GM12874 (cell line): Measurements from ENCODE around the gene CCL17.

Experiments used
- TF ChIP-seq, protein P1 (sequence below): IDR thresholded peaks from 2 replicates; pipeline ENCODE4 v1.5.1; 2011; ENCODE audit warnings: low read depth, mild to moderate bottlenecking, control low read depth, low read length, moderate library complexity; ENCODE audit not compliant: insufficient read depth

Gene CCL17

DNA sequence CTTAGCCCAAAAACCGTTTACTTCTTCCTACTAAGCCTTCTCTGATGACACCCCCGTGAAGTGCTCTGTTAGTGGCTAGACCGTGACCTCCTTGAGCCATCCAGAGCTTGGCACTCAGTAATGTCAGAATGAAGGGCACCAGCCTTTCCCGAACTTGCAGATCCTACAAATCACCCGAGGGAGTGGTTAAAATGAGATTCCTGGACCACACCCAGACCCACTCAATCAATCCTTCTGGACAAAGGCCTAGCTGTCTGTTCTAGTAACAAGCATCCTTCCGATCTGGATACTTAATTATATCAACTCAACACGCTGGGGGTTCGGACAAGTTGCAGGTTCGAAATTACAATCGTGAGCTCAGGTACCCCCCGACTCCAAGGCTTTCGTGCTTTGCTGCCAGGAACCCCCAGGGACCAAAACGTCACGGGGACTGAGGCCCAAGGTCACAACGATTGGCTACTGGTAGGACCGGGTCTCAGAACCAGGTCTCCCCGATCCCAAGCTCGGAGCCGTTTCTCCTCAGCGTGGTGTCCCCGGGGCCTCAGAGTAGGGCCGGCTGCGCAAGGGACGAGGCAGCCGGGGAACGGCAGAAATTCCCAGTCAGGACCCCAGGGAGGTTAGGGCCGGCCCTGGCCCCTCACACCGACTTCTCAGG, 42.1 kb downstream of the CCL17 start:
- TF ChIP-seq, protein P1, sequence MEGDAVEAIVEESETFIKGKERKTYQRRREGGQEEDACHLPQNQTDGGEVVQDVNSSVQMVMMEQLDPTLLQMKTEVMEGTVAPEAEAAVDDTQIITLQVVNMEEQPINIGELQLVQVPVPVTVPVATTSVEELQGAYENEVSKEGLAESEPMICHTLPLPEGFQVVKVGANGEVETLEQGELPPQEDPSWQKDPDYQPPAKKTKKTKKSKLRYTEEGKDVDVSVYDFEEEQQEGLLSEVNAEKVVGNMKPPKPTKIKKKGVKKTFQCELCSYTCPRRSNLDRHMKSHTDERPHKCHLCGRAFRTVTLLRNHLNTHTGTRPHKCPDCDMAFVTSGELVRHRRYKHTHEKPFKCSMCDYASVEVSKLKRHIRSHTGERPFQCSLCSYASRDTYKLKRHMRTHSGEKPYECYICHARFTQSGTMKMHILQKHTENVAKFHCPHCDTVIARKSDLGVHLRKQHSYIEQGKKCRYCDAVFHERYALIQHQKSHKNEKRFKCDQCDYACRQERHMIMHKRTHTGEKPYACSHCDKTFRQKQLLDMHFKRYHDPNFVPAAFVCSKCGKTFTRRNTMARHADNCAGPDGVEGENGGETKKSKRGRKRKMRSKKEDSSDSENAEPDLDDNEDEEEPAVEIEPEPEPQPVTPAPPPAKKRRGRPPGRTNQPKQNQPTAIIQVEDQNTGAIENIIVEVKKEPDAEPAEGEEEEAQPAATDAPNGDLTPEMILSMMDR = no peak

DNA sequence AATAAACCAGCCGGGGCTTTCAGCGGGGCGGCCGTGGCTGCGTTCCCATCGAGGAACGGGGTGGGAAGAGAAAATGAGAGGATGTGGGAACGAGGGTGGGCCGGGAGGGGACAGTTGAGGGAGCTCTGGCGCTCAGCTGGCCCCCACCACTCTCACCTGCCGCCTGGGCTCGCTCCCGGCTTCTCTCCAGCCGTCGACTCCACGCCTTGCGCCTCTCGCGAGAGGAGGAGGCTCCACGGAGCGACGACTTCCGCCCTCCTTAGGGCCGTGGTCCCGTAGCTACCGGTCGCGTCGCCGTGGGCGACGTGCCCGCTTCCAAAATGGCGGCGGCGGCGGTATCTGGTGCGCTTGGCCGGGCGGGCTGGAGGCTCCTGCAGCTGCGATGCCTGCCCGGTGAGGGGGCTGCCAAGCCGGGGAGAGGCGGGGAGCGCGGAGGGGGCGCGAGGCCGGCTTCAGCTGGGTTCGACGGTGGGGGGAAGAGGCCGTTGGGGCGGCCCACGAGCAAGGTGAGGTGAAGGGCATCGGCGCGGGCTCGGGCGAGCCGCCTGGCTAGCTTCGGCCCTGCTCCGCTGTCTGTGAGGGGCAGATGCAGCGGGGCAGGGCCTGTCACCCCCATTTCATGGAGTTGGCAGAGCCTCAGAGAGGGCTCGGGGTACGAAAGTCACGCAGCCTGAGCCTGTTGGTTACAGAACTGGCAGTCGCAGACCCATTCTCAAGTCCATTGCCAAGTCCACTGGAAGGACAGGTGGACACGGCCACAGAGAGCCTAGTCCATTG, 42.8 kb downstream of the CCL17 start, which contains the start of the genes CIAPIN1 and COQ9:
Gene CIAPIN1 (minus strand): TSS at position 200 of the 777 bp plus-strand sequence. CDS start 6,457 bp downstream, outside the sequence.
Gene COQ9 (plus strand): TSS at position 294 of the 777 bp plus-strand sequence. CDS start 27 bp downstream, at position 321.
- TF ChIP-seq, protein P1 = no peak

DNA sequence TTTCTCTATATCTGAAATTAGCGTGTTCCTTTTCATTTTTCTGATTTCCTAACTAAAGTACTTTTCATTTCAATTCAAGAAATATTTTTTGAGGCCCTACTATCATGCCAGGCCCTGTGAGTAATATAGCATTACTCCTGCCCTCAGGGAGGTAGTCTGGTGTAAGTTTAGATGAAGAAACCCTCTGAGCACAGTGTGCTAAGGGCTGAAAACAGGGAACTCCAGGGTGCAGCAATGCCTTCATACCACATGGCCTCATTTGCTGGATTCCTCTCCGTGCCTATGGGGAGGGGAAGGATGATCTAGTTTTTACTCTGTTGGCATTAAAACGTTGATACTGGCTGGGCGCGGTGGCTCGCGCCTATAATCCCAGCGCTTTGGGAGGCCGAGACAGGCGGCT, 47.5 kb downstream of the CCL17 start:
- TF ChIP-seq, protein P1 = no peak

DNA sequence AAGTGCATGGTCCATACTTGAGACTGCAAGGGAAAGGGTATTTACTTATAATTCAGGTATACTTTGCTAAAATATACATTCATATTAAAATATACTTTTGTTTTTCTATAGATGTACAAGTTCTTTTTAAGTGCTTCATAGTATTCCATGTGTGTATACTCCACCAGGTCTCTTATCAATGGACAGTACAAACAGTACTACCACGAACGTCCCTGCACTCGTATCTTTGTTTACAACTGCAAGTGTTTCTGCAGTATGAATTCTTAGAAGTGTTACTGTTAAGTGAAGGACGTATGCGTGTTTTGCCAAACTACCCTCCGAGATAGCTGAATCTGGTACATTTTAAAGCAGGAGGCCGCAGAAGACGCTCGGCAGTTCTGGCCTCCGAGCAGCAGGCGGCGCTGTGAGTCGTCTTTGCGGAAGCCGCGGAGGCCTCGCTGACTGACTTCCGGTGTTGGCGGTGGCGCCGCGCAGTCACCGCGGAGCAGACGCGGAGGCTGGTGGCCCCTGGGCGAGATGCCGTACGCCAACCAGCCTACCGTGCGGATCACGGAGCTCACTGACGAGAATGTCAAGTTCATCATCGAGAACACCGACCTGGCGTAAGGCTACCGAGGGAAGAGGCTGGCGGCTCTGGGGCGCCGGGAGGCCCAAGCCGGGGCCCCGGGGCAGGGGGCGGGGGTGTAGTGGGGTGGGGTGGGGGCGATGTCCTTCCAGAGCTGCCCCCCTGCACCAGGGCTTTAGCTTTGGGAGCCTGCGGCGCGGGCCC, 57.8 kb downstream of the CCL17 start, which contains the start of gene POLR2C:
Gene POLR2C (plus strand): TSS at position 471 of the 769 bp plus-strand sequence. CDS start 46 bp downstream, at position 517.
- TF ChIP-seq, protein P1 = peak; percentile 97

DNA sequence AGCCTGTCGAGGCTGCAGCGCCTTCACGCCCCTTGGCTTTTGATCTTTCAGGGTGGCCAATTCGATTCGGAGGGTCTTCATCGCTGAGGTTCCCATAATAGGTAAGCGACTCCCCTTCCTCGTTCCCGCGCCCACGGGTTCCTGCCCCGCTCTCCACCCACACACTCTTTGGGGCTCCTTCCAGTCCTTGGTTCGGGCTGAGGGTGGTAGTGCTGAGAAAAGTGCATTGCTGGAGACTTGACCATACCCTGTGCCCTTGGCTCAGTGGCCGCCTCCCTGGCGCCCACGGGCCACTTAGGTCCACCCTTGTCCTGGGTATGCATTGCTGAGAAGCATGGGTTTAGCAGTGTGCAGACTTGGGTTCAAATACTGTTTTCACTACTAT, 58.4 kb downstream of the CCL17 start:
- TF ChIP-seq, protein P1 = no peak

DNA sequence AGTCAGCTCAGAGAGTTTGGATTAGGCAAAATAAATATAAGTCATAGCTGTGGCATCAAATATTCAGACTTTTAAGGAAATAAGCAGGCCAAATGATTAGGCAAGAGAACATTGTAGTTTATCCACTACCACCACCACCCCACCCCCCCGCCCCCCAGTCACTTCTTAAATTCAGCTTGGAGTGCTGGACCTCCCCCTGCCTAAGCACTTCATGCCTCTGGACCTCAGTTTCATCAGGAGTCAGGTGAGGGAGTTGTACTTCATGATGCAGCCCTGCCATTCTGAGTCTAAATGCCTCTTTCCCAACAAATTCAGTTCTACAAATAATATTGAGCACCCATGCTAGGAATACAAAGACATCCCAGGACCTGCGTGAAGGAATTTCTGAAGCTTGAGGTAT, 60.0 kb downstream of the CCL17 start:
- TF ChIP-seq, protein P1 = no peak
